Peyer's patch (tissue), 4 donors: ENCODE results near the gene KRTAP9-3. TPM values are rescaled to one million over a fixed set of nuclear protein-coding genes. Genes with fewer than 3 reads are reported as not detected.
"Not testable (repeated sequence)": the region's sequence is repeated elsewhere in the genome, so short reads cannot be mapped to it uniquely, and the experiment has no call there.

Source experiments
- DNase-seq, 3 donors: peaks; one replicate each; pipeline ENCODE4 v3.0.0-alpha.2; 2017 to 2019
- H3K27ac ChIP-seq, 4 donors: fragments of 200-600 bp; sonication (generic); one replicate each; pipeline ENCODE4 v1.5.1; 2016 to 2019
- H3K27me3 ChIP-seq, 2 donors: fragments of 200-600 bp; sonication (generic); one replicate each; pipeline ENCODE4 v1.5.1; 2019
- H3K36me3 ChIP-seq, 3 donors: fragments of 200-600 bp; sonication (generic); one replicate each; pipeline ENCODE4 v1.5.1; 2016 to 2019
- H3K4me1 ChIP-seq, 4 donors: fragments of 200-600 bp; sonication (generic); one replicate each; pipeline ENCODE4 v1.5.1; 2016 to 2019
- H3K4me3 ChIP-seq, 4 donors: fragments of 200-600 bp; sonication (generic); 1 replicate in 3 of 4; 2 replicates in 1 of 4; pipeline ENCODE4 v1.5.1; 2016 to 2019; ENCODE audit warnings: mild to moderate bottlenecking in 1 of 4
- H3K9me3 ChIP-seq, 4 donors: fragments of 200-600 bp; sonication (generic); one replicate each; pipeline ENCODE4 v1.5.1; 2016 to 2019; ENCODE audit warnings: mild to moderate bottlenecking in 1 of 4
- CTCF ChIP-seq, 6 experiments: fragments of 450-650 bp in 4 of 6; fragments of 200-600 bp in 2 of 6; sonication (generic) in 1 of 6; IDR thresholded peaks; one replicate each; pipeline ENCODE4 v1.5.1; 2017 to 2019; ENCODE audit warnings: antibody characterized with exemption in 6 of 6, mild to moderate bottlenecking in 3 of 6, moderate library complexity in 1 of 6
- POLR2A ChIP-seq, 2 donors: fragments of 450-650 bp; IDR thresholded peaks; one replicate each; pipeline ENCODE4 v1.5.1; 2017; ENCODE audit warnings: antibody characterized with exemption in 2 of 2, mild to moderate bottlenecking in 2 of 2, moderate library complexity in 2 of 2
- total RNA-seq, 4 donors: library from RNA; depleted of rRNA; stranded (reverse); fragments of >200 nt; gene quantifications; one replicate each; pipeline ENCODE4 v1.1.0, GENCODE V29; 2016

KRTAP9-3 gene
- total RNA-seq, 4 donors from 2014 or later, result not detected

GRCh38 chr17:41223821-41224220 is 8.4 kb upstream of the KRTAP9-3 start:
- Histone ChIP-seq H3K36me3 (no peaks in the 10 kb centered on the region), H3K27ac (no peak overlapping the region), H3K4me3 (no peak overlapping the region), H3K27me3 (no peaks in the 10 kb centered on the region), H3K4me1 (no peaks in the 10 kb centered on the region), H3K9me3 (no peaks in the 10 kb centered on the region)
- DNase-seq, result no peak
- TF ChIP-seq POLR2A (IDR thresholded peaks at IDR 0.05) (no peak), CTCF (IDR thresholded peaks at IDR 0.05) (no peak)

- no peak for DNase-seq
Measured at GRCh38 chr17:41226051-41226450, 6.2 kb upstream of the KRTAP9-3 start.

GRCh38 chr17:41226598-41227095 is 5.6 kb upstream of the KRTAP9-3 start, which contains the start of gene KRTAP9-2:
Gene KRTAP9-2, plus strand, starts transcription at chr17:41226648. Its CDS starts 7 bp downstream, at chr17:41226655.
- DNase-seq, H3K36me3 ChIP-seq, H3K4me1 ChIP-seq, H3K27ac ChIP-seq, H3K27me3 ChIP-seq, H3K9me3 ChIP-seq, H3K4me3 ChIP-seq: not testable (repeated sequence)

More at GRCh38 chr17:41226051-41226450, 6.2 kb upstream of the KRTAP9-3 start:
- TF ChIP-seq CTCF (IDR thresholded peaks at IDR 0.05) (no peak), POLR2A (IDR thresholded peaks at IDR 0.05) (no peak)
- Histone ChIP-seq H3K27ac (no peak overlapping the region), H3K9me3 (no peaks in the 10 kb centered on the region), H3K36me3 (no peaks in the 10 kb centered on the region), H3K27me3 (no peaks in the 10 kb centered on the region), H3K4me1 (no peaks in the 10 kb centered on the region), H3K4me3 (no peak overlapping the region)

- H3K9me3 ChIP-seq, result no peaks in the 10 kb centered on the region
- no peak overlapping the region for H3K27ac ChIP-seq
- no peaks in the 10 kb centered on the region for H3K36me3 ChIP-seq
- no peak for DNase-seq
- H3K4me1 ChIP-seq, result no peaks in the 10 kb centered on the region
- no peak for TF ChIP-seq POLR2A (IDR thresholded peaks at IDR 0.05)
- TF ChIP-seq CTCF (IDR thresholded peaks at IDR 0.05), result no peak
- no peaks in the 10 kb centered on the region for H3K27me3 ChIP-seq
- H3K4me3 ChIP-seq, result no peak overlapping the region
Measured at GRCh38 chr17:41230094-41230493, 2.2 kb upstream of the KRTAP9-3 start.

GRCh38 chr17:41231731-41232130 is 518 bp upstream of the KRTAP9-3 start:
- Histone ChIP-seq H3K27me3 (no peaks in the 10 kb centered on the region), H3K27ac (no peak overlapping the region), H3K4me1 (no peaks in the 10 kb centered on the region), H3K4me3 (no peak overlapping the region), H3K9me3 (no peaks in the 10 kb centered on the region), H3K36me3 (no peaks in the 10 kb centered on the region)
- TF ChIP-seq POLR2A (IDR thresholded peaks at IDR 0.05) (no peak), CTCF (IDR thresholded peaks at IDR 0.05) (no peak)
- DNase-seq, result no peak

- not testable (repeated sequence) for H3K27me3 ChIP-seq, H3K36me3 ChIP-seq, H3K27ac ChIP-seq, H3K4me1 ChIP-seq, DNase-seq, H3K4me3 ChIP-seq, H3K9me3 ChIP-seq
Measured at GRCh38 chr17:41237116-41237515, 4.9 kb downstream of the KRTAP9-3 start.

GRCh38 chr17:41237949-41238437 is 5.7 kb downstream of the KRTAP9-3 start, which contains the start of gene KRTAP9-8:
Gene KRTAP9-8, plus strand, starts transcription at chr17:41237999. Its CDS starts 53 bp downstream, at chr17:41238052.
- DNase-seq, H3K27ac ChIP-seq, H3K4me3 ChIP-seq, H3K27me3 ChIP-seq, H3K9me3 ChIP-seq, H3K36me3 ChIP-seq, H3K4me1 ChIP-seq: not testable (repeated sequence)

- H3K9me3 ChIP-seq, DNase-seq, H3K27me3 ChIP-seq, H3K36me3 ChIP-seq, H3K27ac ChIP-seq, H3K4me1 ChIP-seq, H3K4me3 ChIP-seq: not testable (repeated sequence)
Measured at GRCh38 chr17:41246995-41247787, 14.9 kb downstream of the KRTAP9-3 start.

GRCh38 chr17:41249637-41250240 is 17.5 kb downstream of the KRTAP9-3 start, which contains the start of gene KRTAP9-4:
Gene KRTAP9-4, plus strand, starts transcription at chr17:41249687. Its CDS starts 34 bp downstream, at chr17:41249721.
- not testable (repeated sequence) for DNase-seq, H3K27me3 ChIP-seq, H3K9me3 ChIP-seq, H3K27ac ChIP-seq, H3K36me3 ChIP-seq, H3K4me3 ChIP-seq, H3K4me1 ChIP-seq
